Endodermal cell (in vitro differentiated cells): ENCODE results near the gene SPNS1. TPM values are rescaled to one million over a fixed set of nuclear protein-coding genes. Genes with fewer than 3 reads are reported as not detected.

ENCODE experiments used
- DNase-seq: peaks from one replicate; pipeline ENCODE4 v3.0.0-alpha.2; 2017
- H3K27ac ChIP-seq: 2 replicates; pipeline ENCODE4 v1.5.1; 2013; ENCODE audit warnings: mild to moderate bottlenecking, low read depth, low read length, moderate library complexity
- H3K27me3 ChIP-seq: 2 replicates; pipeline ENCODE4 v1.6.1; 2013; ENCODE audit warnings: mild to moderate bottlenecking, low read length, moderate library complexity; ENCODE audit not compliant: insufficient read depth, control insufficient read depth, poor library complexity, severe bottlenecking
- H3K36me3 ChIP-seq: 2 replicates; pipeline ENCODE4 v1.7.0; 2013; ENCODE audit warnings: mild to moderate bottlenecking, low read length, moderate library complexity; ENCODE audit not compliant: control insufficient read depth, insufficient read depth
- H3K4me1 ChIP-seq: one replicate; pipeline ENCODE4 v1.7.0; 2013; ENCODE audit warnings: low read length; ENCODE audit not compliant: control insufficient read depth, insufficient read depth
- H3K4me3 ChIP-seq: 2 replicates; pipeline ENCODE4 v1.5.1; 2013; ENCODE audit warnings: mild to moderate bottlenecking, low read length, moderate library complexity
- H3K9ac ChIP-seq: 2 replicates; pipeline ENCODE4 v1.6.1; 2013; ENCODE audit warnings: mild to moderate bottlenecking, low read length, moderate library complexity; ENCODE audit not compliant: poor library complexity, severe bottlenecking; ENCODE audit errors: extremely low read depth
- H3K9me3 ChIP-seq: 2 replicates; pipeline ENCODE4 v1.6.1; 2013; ENCODE audit warnings: mild to moderate bottlenecking, low read length, moderate library complexity; ENCODE audit not compliant: control insufficient read depth
- H3K27ac Mint-ChIP-seq: 2 replicates; pipeline ENCODE4 v1.8.0; 2020; ENCODE audit warnings: mixed read lengths
- H3K27me3 Mint-ChIP-seq: 2 replicates; pipeline ENCODE4 v1.8.0; 2021; ENCODE audit warnings: mild to moderate bottlenecking, mixed read lengths; ENCODE audit not compliant: insufficient read depth
- H3K36me3 Mint-ChIP-seq: 2 replicates; pipeline ENCODE4 v1.8.0; 2020; ENCODE audit warnings: low read depth, mixed read lengths
- H3K4me1 Mint-ChIP-seq: 2 replicates; pipeline ENCODE4 v1.8.0; 2020; ENCODE audit warnings: mixed read lengths
- H3K4me3 Mint-ChIP-seq: 2 replicates; pipeline ENCODE4 v1.8.0; 2020; ENCODE audit warnings: mild to moderate bottlenecking, moderate library complexity, mixed read lengths
- H3K9me3 Mint-ChIP-seq: 2 replicates; pipeline ENCODE4 v1.8.0; 2020; ENCODE audit warnings: mild to moderate bottlenecking, mixed read lengths
- CTCF ChIP-seq: fragments of 200-600 bp; sonication (generic); conservative IDR thresholded peaks from 2 replicates; pipeline ENCODE4 v1.5.0; 2021; ENCODE audit warnings: antibody characterized with exemption, mild to moderate bottlenecking
- WGBS, 2 experiments: methylation state at CpG; one replicate each; pipeline versions ENCODE4 v1.1.5 to v1.1.7; 2013; ENCODE audit warnings: missing lambda C conversion rate in 2 of 2, mixed read lengths in 1 of 2; ENCODE audit not compliant: insufficient coverage in 1 of 2, insufficient read length in 1 of 2; 5-methylcytosine and 5-hydroxymethylcytosine counted together
- total RNA-seq, 2 donors: library from RNA; stranded (reverse); fragmentation: NEBNext Ultra II Directional in 1 of 2; extraction: Animal tissue kit (Norgen Biotek cat#: 25700) in 1 of 2; gene quantifications; 2 replicates in 1 of 2; 3 replicates in 1 of 2; pipeline ENCODE4 v1.2.1, GENCODE V29; 2021

SPNS1 gene
- total RNA-seq, 2 donors from 2014 or later, result 54.9 to 55.2 TPM

GRCh38 chr16:29014561-29015069 lies 40.0 kb downstream of the SPNS1 start:
- H3K4me3 Mint-ChIP-seq, result no peak overlapping the region

GRCh38 chr16:29022196-29022595 lies 47.6 kb downstream of the SPNS1 start:
- no peaks in the 10 kb centered on the region for H3K27me3 ChIP-seq
- 94 to 100% methylated on average over 1 to 5 of the region's 5 CpGs for WGBS, 2 experiments
- no peak overlapping the region for H3K4me3 Mint-ChIP-seq
- no peak overlapping the region for H3K27ac ChIP-seq
- H3K9me3 Mint-ChIP-seq, result no peaks in the 10 kb centered on the region
- no peaks in the 10 kb centered on the region for H3K4me1 ChIP-seq
- no peaks in the 10 kb centered on the region for H3K27me3 Mint-ChIP-seq
- H3K4me1 Mint-ChIP-seq, result no peaks in the 10 kb centered on the region
- no peaks in the 10 kb centered on the region for H3K9me3 ChIP-seq
- no peak overlapping the region for H3K9ac ChIP-seq
- no peaks in the 10 kb centered on the region for H3K36me3 Mint-ChIP-seq
- no peak for DNase-seq
- H3K27ac Mint-ChIP-seq, result no peak overlapping the region
- no peak overlapping the region for H3K4me3 ChIP-seq
- H3K36me3 ChIP-seq, result no peaks in the 10 kb centered on the region
- TF ChIP-seq CTCF, result no peak

More at GRCh38 chr16:29014561-29015069, 40.0 kb downstream of the SPNS1 start:
- WGBS, 2 experiments, result 92 to 94% methylated on average over 3 of the region's 3 CpGs
- Histone ChIP-seq H3K9me3 (no peaks in the 10 kb centered on the region), H3K4me3 (no peak overlapping the region), H3K27me3 (no peaks in the 10 kb centered on the region), H3K36me3 (no peaks in the 10 kb centered on the region), H3K27ac (no peak overlapping the region), H3K9ac (no peak overlapping the region), H3K4me1 (no peaks in the 10 kb centered on the region)
- H3K27me3 Mint-ChIP-seq, result no peaks in the 10 kb centered on the region
- TF ChIP-seq CTCF, result no peak
- no peaks in the 10 kb centered on the region for H3K9me3 Mint-ChIP-seq
- H3K27ac Mint-ChIP-seq, result no peak overlapping the region
- no peaks in the 10 kb centered on the region for H3K36me3 Mint-ChIP-seq
- H3K4me1 Mint-ChIP-seq, result no peaks in the 10 kb centered on the region
- DNase-seq, result no peak

- no peak for TF ChIP-seq CTCF
- no peaks in the 10 kb centered on the region for H3K36me3 Mint-ChIP-seq
- H3K27me3 Mint-ChIP-seq, result no peaks in the 10 kb centered on the region
- H3K4me1 Mint-ChIP-seq, result no peaks in the 10 kb centered on the region
- Histone ChIP-seq H3K4me3 (no peak overlapping the region), H3K36me3 (no peaks in the 10 kb centered on the region), H3K27me3 (no peaks in the 10 kb centered on the region), H3K9ac (no peak overlapping the region), H3K27ac (no peak overlapping the region), H3K4me1 (no peaks in the 10 kb centered on the region), H3K9me3 (no peaks in the 10 kb centered on the region)
- no peaks in the 10 kb centered on the region for H3K9me3 Mint-ChIP-seq
- H3K27ac Mint-ChIP-seq, result no peak overlapping the region
- DNase-seq, result no peak
- H3K4me3 Mint-ChIP-seq, result no peak overlapping the region
- WGBS, 2 experiments, result 80 to 84% methylated on average over 2 to 15 of the region's 15 CpGs
Observed at GRCh38 chr16:29023279-29024277, 49.0 kb downstream of the SPNS1 start.
